K562 (cell line): ENCODE data around the gene STK24. TPM values are rescaled to one million over a fixed set of nuclear protein-coding genes. Genes with fewer than 3 reads are reported as not detected.

Experiments
- AFF1 ChIP-seq, 2 experiments: fragments of 450-650 bp; IDR thresholded peaks; 2 replicates each; pipeline ENCODE4 v1.6.1; 2018; ENCODE audit warnings: mild to moderate bottlenecking in 2 of 2, low read depth in 1 of 2; ENCODE audit not compliant: partially characterized antibody in 2 of 2
- CC2D1A ChIP-seq: fragments of 450-650 bp; IDR thresholded peaks from 2 replicates; pipeline ENCODE4 v1.6.1; 2017; ENCODE audit warnings: mild to moderate bottlenecking
- CXXC5 ChIP-seq: fragments of 250-450 bp; sonication (Bioruptor Pico); IDR thresholded peaks from 2 replicates; pipeline ENCODE4 v1.8.0; 2022; ENCODE audit warnings: inconsistent platforms, mild to moderate bottlenecking, moderate library complexity
- GABPA ChIP-seq: fragments of 200-800 bp; sonication (Bioruptor generic); conservative IDR thresholded peaks from 2 replicates; pipeline ENCODE4 v1.6.1; 2016; ENCODE audit warnings: low read depth, missing genetic modification characterization, missing compliant biosample characterization
- GABPB1 ChIP-seq: sonication (generic); formaldehyde crosslinking; IDR thresholded peaks from 2 replicates; pipeline ENCODE4 v1.8.0; 2022; ENCODE audit warnings: mild to moderate bottlenecking, missing genetic modification reagents
- KAT8 ChIP-seq: fragments of 450-650 bp; IDR thresholded peaks from 2 replicates; pipeline ENCODE4 v1.6.1; 2016; ENCODE audit warnings: low read depth, mild to moderate bottlenecking
- L3MBTL2 ChIP-seq: fragments of 450-650 bp; IDR thresholded peaks from 2 replicates; pipeline ENCODE4 v1.6.1; 2016; ENCODE audit warnings: mild to moderate bottlenecking, moderate library complexity
- MAFK ChIP-seq: IDR thresholded peaks from 2 replicates; pipeline ENCODE4 v1.6.1; 2011; ENCODE audit warnings: low read length, improper control_type of control experiment
- MEF2A ChIP-seq: IDR thresholded peaks from 2 replicates; pipeline ENCODE4 v1.6.1; 2011; ENCODE audit warnings: low read depth, mild to moderate bottlenecking, low read length, moderate library complexity; ENCODE audit not compliant: control insufficient read depth
- NR2C1 ChIP-seq, 2 experiments: fragments of 450-650 bp; IDR thresholded peaks; 2 replicates each; pipeline ENCODE4 v1.6.1; 2017; ENCODE audit warnings: mild to moderate bottlenecking in 2 of 2, antibody characterized with exemption in 1 of 2, inconsistent platforms in 1 of 2, missing compliant biosample characterization in 1 of 2, missing genetic modification characterization in 1 of 2
- RNF2 ChIP-seq: sonication (generic); IDR thresholded peaks from 2 replicates; pipeline ENCODE4 v1.6.1; 2016
- SMAD4 ChIP-seq: fragments of 250-450 bp; sonication (Bioruptor Pico); conservative IDR thresholded peaks from 2 replicates; pipeline ENCODE4 v1.8.0; 2021; ENCODE audit warnings: inconsistent platforms, mild to moderate bottlenecking, moderate library complexity
- SRSF3 ChIP-seq: fragments of 200-400 bp; formaldehyde crosslinking; IDR thresholded peaks from 2 replicates; pipeline ENCODE4 v1.6.1; 2016; ENCODE audit warnings: mild to moderate bottlenecking, low read length, moderate library complexity; ENCODE audit not compliant: insufficient read depth
- TAL1 ChIP-seq: fragments of 450-650 bp; IDR thresholded peaks from 2 replicates; pipeline ENCODE4 v1.6.1; 2016; ENCODE audit warnings: mild to moderate bottlenecking
- THRAP3 ChIP-seq: fragments of 450-650 bp; IDR thresholded peaks from 2 replicates; pipeline ENCODE4 v1.6.1; 2016; ENCODE audit warnings: mild to moderate bottlenecking, inconsistent platforms, borderline replicate concordance
- TRIM24 ChIP-seq, 2 experiments: fragments of 450-650 bp; IDR thresholded peaks; 2 replicates each; pipeline ENCODE4 v1.6.1; 2016
- ZFP30 ChIP-seq: fragments of 250-450 bp; sonication (Bioruptor Pico); IDR thresholded peaks from 2 replicates; pipeline ENCODE4 v1.8.0; 2022; ENCODE audit warnings: moderate library complexity, mild to moderate bottlenecking, inconsistent platforms, borderline replicate concordance
- ZNF197 ChIP-seq: fragments of 200-800 bp; sonication (Bioruptor generic); IDR thresholded peaks from 2 replicates; pipeline ENCODE4 v1.6.1; 2016; ENCODE audit warnings: low read depth, missing genetic modification characterization, missing compliant biosample characterization
- ZNF707 ChIP-seq: fragments of 250-450 bp; sonication (Bioruptor Pico); conservative IDR thresholded peaks from 2 replicates; pipeline ENCODE4 v1.8.0; 2022; ENCODE audit warnings: inconsistent platforms, mild to moderate bottlenecking, moderate library complexity
- polyA plus RNA-seq, 8 experiments: library from polyadenylated mRNA; depleted of rRNA in 4 of 8; stranded (reverse) in 5 of 8; unstranded in 3 of 8; fragments of >200 nt; fragmentation: Nextera tagmentation in 2 of 8; fragmentation: Illumina TruSeq in 1 of 8; extraction: Ambion mirVana in 2 of 8; extraction: Trizol in 1 of 8; gene quantifications; 2 replicates each; pipeline versions ENCODE4 v1.2.1 to v1.2.3, GENCODE V29; 2011 to 2014; ENCODE audit warnings: inconsistent platforms in 1 of 8, missing spikeins in 1 of 8
- total RNA-seq, 7 experiments: library from RNA; depleted of rRNA in 6 of 7; stranded (reverse); fragments of >200 nt in 6 of 7; fragmentation: Illumina TruSeq in 2 of 7; extraction: Trizol in 2 of 7; gene quantifications; 2 replicates each; pipeline versions ENCODE4 v1.2.1 to v1.2.3, GENCODE V29; 2011 to 2021; ENCODE audit warnings: low replicate concordance in 1 of 7
- TF ChIP-seq, protein P1 (sequence below): fragments of 250-450 bp; sonication (Bioruptor Pico); IDR thresholded peaks from 2 replicates; pipeline ENCODE4 v1.4.0; 2020; ENCODE audit warnings: mild to moderate bottlenecking, moderate library complexity, borderline replicate concordance
- TF ChIP-seq, protein P2 (sequence below): sonication (generic); formaldehyde crosslinking; IDR thresholded peaks from 2 replicates; pipeline ENCODE4 v1.9.0; 2022; ENCODE audit warnings: mild to moderate bottlenecking, missing genetic modification reagents

The STK24 gene
- total and polyA plus RNA-seq, 9 of the 15 experiments (the other 6 are each of a cell fraction or from before 2014, with no cell fraction given): 3.8 to 78.4 (median 28.2) TPM

DNA sequence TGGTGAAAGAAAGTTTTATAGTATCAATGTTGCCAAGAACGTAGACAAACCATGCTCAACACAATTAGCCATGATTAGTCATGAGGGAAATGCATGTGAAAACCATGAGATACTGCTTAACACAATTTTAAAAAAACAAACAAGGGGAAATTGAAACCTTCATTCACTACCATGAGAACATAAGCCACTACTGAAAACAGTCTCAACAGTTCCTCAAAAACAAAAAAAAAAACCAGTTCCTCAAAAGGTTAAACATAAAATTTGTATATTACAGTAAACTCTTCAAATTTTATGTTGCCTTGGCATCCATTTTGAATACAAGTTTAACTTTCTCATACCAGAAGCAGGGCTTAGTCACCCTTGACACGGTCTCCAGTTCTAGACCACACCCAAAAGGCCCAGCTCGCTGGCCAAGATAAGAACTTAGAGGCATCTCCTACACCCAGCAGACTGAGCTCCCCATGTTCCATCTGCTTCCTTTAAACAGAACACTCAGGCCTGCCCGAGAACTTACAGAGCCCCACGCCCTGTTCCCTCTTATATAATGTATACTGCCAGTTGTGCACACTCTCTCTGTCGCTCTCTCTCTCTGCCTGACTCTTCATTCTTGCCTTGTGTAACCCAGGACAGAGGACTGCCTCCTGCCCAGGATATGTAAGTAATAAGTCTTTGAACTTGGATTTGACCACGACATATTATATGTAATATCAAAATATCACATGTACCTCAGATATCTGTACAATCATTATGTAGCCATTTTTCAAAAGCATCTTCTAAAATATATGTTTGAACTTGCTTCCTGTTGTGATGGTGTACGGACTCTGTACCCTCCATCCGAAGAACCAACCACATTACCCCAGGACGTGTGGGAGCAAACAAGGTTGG lies 67.4 kb downstream of the STK24 start (continued):
- peak; percentile 62 for TF ChIP-seq L3MBTL2
- TF ChIP-seq, protein P1, sequence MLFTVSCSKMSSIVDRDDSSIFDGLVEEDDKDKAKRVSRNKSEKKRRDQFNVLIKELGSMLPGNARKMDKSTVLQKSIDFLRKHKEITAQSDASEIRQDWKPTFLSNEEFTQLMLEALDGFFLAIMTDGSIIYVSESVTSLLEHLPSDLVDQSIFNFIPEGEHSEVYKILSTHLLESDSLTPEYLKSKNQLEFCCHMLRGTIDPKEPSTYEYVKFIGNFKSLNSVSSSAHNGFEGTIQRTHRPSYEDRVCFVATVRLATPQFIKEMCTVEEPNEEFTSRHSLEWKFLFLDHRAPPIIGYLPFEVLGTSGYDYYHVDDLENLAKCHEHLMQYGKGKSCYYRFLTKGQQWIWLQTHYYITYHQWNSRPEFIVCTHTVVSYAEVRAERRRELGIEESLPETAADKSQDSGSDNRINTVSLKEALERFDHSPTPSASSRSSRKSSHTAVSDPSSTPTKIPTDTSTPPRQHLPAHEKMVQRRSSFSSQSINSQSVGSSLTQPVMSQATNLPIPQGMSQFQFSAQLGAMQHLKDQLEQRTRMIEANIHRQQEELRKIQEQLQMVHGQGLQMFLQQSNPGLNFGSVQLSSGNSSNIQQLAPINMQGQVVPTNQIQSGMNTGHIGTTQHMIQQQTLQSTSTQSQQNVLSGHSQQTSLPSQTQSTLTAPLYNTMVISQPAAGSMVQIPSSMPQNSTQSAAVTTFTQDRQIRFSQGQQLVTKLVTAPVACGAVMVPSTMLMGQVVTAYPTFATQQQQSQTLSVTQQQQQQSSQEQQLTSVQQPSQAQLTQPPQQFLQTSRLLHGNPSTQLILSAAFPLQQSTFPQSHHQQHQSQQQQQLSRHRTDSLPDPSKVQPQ (CRISPR knock-in tag): no peak
- peak; percentile 66; the same call in 1 of the 2 replicates for TF ChIP-seq CXXC5 (CRISPR knock-in tag)
- peak; percentile 61 for TF ChIP-seq SMAD4 (CRISPR knock-in tag)
- TF ChIP-seq ZNF197: 0 out of 2 replicates have a peak, but pooled peaks have one; percentile 33
- 0 out of 2 replicates have a peak, but pooled peaks have one; percentile 45 for TF ChIP-seq KAT8
- peak; percentile 24; the same call in 1 of the 2 replicates for TF ChIP-seq CC2D1A
- peak; percentile 34; the same call in 1 of the 2 replicates for TF ChIP-seq MAFK
- TF ChIP-seq MEF2A: 0 out of 2 replicates have a peak, but pooled peaks have one; percentile 17
- peak; percentile 46 for TF ChIP-seq GABPA (tag)
- no peak for TF ChIP-seq THRAP3
- TF ChIP-seq AFF1 (IDR thresholded peaks at IDR 0.05; ENCODE audit: low read depth in 1 of 2, partially characterized antibody in 2 of 2): peak; percentile 26 to 67
- TF ChIP-seq GABPB1: 0 out of 2 replicates have a peak, but pooled peaks have one; percentile 42
- peak; percentile 81 for TF ChIP-seq TAL1
- TF ChIP-seq RNF2: peak; percentile 60; the same call in 1 of the 2 replicates
- no peak for TF ChIP-seq SRSF3
- TF ChIP-seq ZFP30 (CRISPR knock-in tag): no peak
- peak; percentile 38 to 61; a peak in 3 of 4 replicates for TF ChIP-seq TRIM24 (IDR thresholded peaks at IDR 0.05)
- TF ChIP-seq, protein P2, sequence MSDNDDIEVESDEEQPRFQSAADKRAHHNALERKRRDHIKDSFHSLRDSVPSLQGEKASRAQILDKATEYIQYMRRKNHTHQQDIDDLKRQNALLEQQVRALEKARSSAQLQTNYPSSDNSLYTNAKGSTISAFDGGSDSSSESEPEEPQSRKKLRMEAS (CRISPR knock-in tag): 0 out of 2 replicates have a peak, but pooled peaks have one; percentile 19
- TF ChIP-seq ZNF707 (CRISPR knock-in tag): no peak
- no peak for TF ChIP-seq NR2C1 (IDR thresholded peaks at IDR 0.05)
- TF ChIP-seq NR2C1 (tag; IDR thresholded peaks at IDR 0.05): 0 out of 2 replicates have a peak, but pooled peaks have one; percentile 23
